ENCODE results near the gene CDK5. TPM values are rescaled to one million over a fixed set of nuclear protein-coding genes. Genes with fewer than 3 reads are reported as not detected.
A peak's percentile ranks its signal among the peaks of the same experiment; 100 is the strongest.
"Not testable (repeated sequence)": the region's sequence is repeated elsewhere in the genome, so short reads cannot be mapped to it uniquely, and the experiment has no call there.

The CDK5 gene
- polyA plus RNA-seq, 2 of the 4 experiments (the other 2 are of a cell fraction): 29.6 to 51.0 TPM

DNA sequence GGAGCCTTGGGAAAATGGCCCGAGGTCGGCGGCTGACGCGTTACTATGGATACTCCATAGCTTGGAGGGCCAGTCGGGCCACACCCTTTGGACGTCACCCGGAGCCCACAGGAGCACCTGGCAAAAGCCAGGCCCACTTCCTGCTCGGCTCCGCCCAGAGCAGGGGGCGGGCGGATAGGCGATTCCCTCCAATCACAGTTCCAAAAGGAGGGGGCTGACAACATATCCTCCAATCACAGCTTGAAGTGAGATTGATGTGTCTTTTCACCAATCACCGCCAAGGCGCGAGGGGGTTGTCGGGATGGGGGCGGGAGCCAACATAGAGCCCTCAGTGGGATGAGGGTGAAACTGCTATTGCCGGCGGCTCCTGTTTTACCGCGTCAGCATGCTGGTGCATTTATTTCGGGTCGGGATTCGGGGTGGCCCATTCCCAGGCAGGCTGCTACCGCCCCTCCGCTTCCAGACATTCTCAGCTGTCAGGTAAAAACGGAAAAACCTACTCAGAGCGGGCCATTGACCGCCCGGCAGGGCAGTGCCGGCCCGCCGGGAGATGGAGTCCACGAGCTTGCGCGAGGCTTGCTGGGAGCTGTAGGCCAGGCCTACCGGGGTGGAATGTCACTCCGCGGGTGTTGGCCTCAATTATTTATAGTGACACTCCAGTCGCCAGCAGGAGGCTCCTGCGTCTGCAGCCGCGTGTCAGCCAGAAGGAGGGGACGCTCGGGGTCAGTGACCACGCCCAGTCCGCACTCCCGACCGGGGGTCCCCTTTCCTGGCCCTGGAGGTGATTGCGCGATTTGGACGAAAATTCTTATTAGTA is 29.4 kb downstream of the CDK5 start, which contains the start of gene ABCB8 (continued):
- TF ChIP-seq, protein P1, sequence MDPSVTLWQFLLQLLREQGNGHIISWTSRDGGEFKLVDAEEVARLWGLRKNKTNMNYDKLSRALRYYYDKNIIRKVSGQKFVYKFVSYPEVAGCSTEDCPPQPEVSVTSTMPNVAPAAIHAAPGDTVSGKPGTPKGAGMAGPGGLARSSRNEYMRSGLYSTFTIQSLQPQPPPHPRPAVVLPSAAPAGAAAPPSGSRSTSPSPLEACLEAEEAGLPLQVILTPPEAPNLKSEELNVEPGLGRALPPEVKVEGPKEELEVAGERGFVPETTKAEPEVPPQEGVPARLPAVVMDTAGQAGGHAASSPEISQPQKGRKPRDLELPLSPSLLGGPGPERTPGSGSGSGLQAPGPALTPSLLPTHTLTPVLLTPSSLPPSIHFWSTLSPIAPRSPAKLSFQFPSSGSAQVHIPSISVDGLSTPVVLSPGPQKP (IDR thresholded peaks at IDR 0.05; ENCODE audit: low read depth, low read length): no peak
- no peak for TF ChIP-seq HES2 (IDR thresholded peaks at IDR 0.05)
- no peak for TF ChIP-seq FOXS1 (CRISPR knock-in tag; IDR thresholded peaks at IDR 0.05)
- TF ChIP-seq MAZ (IDR thresholded peaks at IDR 0.05; ENCODE audit: borderline replicate concordance, low read depth, low read length): no peak
- no peak for TF ChIP-seq TFCP2L1 (CRISPR knock-in tag; IDR thresholded peaks at IDR 0.05)
- no peak for TF ChIP-seq FOSL2 (IDR thresholded peaks at IDR 0.05)
- no peak for TF ChIP-seq FOSL2 (CRISPR knock-in tag; IDR thresholded peaks at IDR 0.05)
- TF ChIP-seq CBX2 (IDR thresholded peaks at IDR 0.05; ENCODE audit: borderline replicate concordance, low read depth): no peak
- TF ChIP-seq MAFK (IDR thresholded peaks at IDR 0.05; ENCODE audit: partially characterized antibody): peak; percentile 88
- TF ChIP-seq, protein P2, sequence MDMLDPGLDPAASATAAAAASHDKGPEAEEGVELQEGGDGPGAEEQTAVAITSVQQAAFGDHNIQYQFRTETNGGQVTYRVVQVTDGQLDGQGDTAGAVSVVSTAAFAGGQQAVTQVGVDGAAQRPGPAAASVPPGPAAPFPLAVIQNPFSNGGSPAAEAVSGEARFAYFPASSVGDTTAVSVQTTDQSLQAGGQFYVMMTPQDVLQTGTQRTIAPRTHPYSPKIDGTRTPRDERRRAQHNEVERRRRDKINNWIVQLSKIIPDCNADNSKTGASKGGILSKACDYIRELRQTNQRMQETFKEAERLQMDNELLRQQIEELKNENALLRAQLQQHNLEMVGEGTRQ (IDR thresholded peaks at IDR 0.05): no peak; the same call in 1 of the 2 replicates
- no peak for TF ChIP-seq ATOH8 (CRISPR knock-in tag; IDR thresholded peaks at IDR 0.05; ENCODE audit: low read depth)
- TF ChIP-seq PHF8 (IDR thresholded peaks at IDR 0.05; ENCODE audit: borderline replicate concordance, low read depth): no peak; the same call in 1 of the 2 replicates
- TF ChIP-seq, protein P3, sequence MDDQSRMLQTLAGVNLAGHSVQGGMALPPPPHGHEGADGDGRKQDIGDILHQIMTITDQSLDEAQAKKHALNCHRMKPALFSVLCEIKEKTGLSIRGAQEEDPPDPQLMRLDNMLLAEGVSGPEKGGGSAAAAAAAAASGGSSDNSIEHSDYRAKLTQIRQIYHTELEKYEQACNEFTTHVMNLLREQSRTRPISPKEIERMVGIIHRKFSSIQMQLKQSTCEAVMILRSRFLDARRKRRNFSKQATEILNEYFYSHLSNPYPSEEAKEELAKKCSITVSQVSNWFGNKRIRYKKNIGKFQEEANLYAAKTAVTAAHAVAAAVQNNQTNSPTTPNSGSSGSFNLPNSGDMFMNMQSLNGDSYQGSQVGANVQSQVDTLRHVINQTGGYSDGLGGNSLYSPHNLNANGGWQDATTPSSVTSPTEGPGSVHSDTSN (IDR thresholded peaks at IDR 0.05): peak; percentile 94
- no peak for TF ChIP-seq EHF (CRISPR knock-in tag; IDR thresholded peaks at IDR 0.05)
- no peak for TF ChIP-seq RARB (CRISPR knock-in tag; IDR thresholded peaks at IDR 0.05)
- TF ChIP-seq RCOR1 (IDR thresholded peaks at IDR 0.05; ENCODE audit: low read depth, low read length): no peak
- no peak for TF ChIP-seq NFE2L2 (conservative IDR thresholded peaks at IDR 0.05; ENCODE audit: low read length)
- TF ChIP-seq NR3C1 (IDR thresholded peaks at IDR 0.05): no peak
- TF ChIP-seq ZSCAN20 (CRISPR knock-in tag; IDR thresholded peaks at IDR 0.05): no peak
- TF ChIP-seq HOXA7 (CRISPR knock-in tag; IDR thresholded peaks at IDR 0.05): no peak
- no peak for TF ChIP-seq NPAS2 (CRISPR knock-in tag; IDR thresholded peaks at IDR 0.05; ENCODE audit: borderline replicate concordance)
- peak; percentile 72 for TF ChIP-seq SMC3 (IDR thresholded peaks at IDR 0.05)
- peak; percentile 20; the same call in 1 of the 2 replicates for TF ChIP-seq GATA3 (IDR thresholded peaks at IDR 0.05; ENCODE audit: borderline replicate concordance)
- no peak for TF ChIP-seq CBX8 (IDR thresholded peaks at IDR 0.05)
- TF ChIP-seq KDM5A (IDR thresholded peaks at IDR 0.05): peak; percentile 79

DNA sequence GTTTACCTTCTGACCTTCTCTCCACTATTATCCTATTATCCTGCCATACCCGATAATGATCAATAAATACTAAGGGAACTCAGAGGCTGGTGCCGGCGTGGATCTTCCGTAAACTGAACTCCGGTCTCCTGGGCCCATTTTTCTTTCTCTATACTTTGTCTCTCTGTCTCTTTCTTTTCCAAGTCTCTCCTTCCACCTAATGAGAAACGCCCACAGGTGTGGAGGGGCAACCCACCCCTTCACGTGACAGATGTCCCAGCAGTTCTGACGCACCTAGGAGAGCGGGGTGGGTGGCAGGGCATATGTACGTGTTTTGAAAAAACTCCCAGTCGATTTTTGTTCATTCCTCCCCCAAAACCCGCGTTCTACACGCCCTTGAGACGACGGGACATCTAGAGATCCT is 30.0 kb downstream of the CDK5 start:
- H3K4me3 ChIP-seq: peak overlapping the region; percentile 49
- 26% methylated on average over 16 of the region's 16 CpGs for WGBS (ENCODE audit: missing lambda C conversion rate)
- peak overlapping the region; percentile 56 to 83; a peak in 5 of 6 replicates for H3K27ac ChIP-seq
- ChIA-PET POLR2A (interaction anchor here (0.8 to 1.5 kb wide), 10 partner anchors 9 to 650 kb away, joined by 3 to 15 read pairs (median 5); partner anchors contain the start of genes ABCF2, CDK5 and SLC4A2), CTCF (interaction anchor here (1.1 to 3.6 kb wide), 13 partner anchors 10 to 85 kb away, joined by 3 to 28 read pairs (median 7); partner anchors contain the start of genes CDK5 and SLC4A2)
- TF ChIP-seq TP53 (CRISPR knock-in tag; IDR thresholded peaks at IDR 0.05) (0 out of 2 replicates have a peak, but pooled peaks have one; percentile 52), PHF8 (IDR thresholded peaks at IDR 0.05; ENCODE audit: borderline replicate concordance, low read depth) (peak; percentile 37; the same call in 1 of the 2 replicates)
- TF ChIP-seq, protein P2 (IDR thresholded peaks at IDR 0.05): peak; percentile 76
- not testable (repeated sequence) for FAIRE-seq; H3K9me3 ChIP-seq; ATAC-seq; DNase-seq (ENCODE audit: low read depth in 1 of 2, low spot score in 1 of 2)
- H3K4me1 ChIP-seq: peaks cover 21% of the 10 kb centered on the region; the same call in 2 of the 3 replicates
- peak overlapping the region; percentile 74 for H3K4me2 ChIP-seq

Data from A549 (cell line).